K562 (cell line): ENCODE data around the gene SNRPD2. TPM values are rescaled to one million over a fixed set of nuclear protein-coding genes. Genes with fewer than 3 reads are reported as not detected.

Experiments used
- AFF1 ChIP-seq, 2 experiments: fragments of 450-650 bp; IDR thresholded peaks; 2 replicates each; pipeline ENCODE4 v1.6.1; 2018; ENCODE audit warnings: mild to moderate bottlenecking in 2 of 2, low read depth in 1 of 2; ENCODE audit not compliant: partially characterized antibody in 2 of 2
- CEBPZ ChIP-seq: fragments of 150-350 bp; IDR thresholded peaks from 2 replicates; pipeline ENCODE4 v1.6.1; 2014; ENCODE audit warnings: low read depth, mild to moderate bottlenecking, low read length, borderline replicate concordance
- E2F4 ChIP-seq: sonication (generic); formaldehyde crosslinking; IDR thresholded peaks from 2 replicates; pipeline ENCODE4 v1.8.0; 2022; ENCODE audit warnings: mild to moderate bottlenecking, low read depth, missing genetic modification reagents
- E4F1 ChIP-seq: fragments of 250-450 bp; sonication (Bioruptor Pico); IDR thresholded peaks from 2 replicates; pipeline ENCODE4 v1.5.0; 2021; ENCODE audit warnings: mild to moderate bottlenecking, borderline replicate concordance
- L3MBTL2 ChIP-seq: fragments of 450-650 bp; IDR thresholded peaks from 2 replicates; pipeline ENCODE4 v1.6.1; 2016; ENCODE audit warnings: mild to moderate bottlenecking, moderate library complexity
- LCOR ChIP-seq: sonication (generic); formaldehyde crosslinking; IDR thresholded peaks from 2 replicates; pipeline ENCODE4 v1.8.0; 2022; ENCODE audit warnings: mild to moderate bottlenecking, missing genetic modification reagents
- RNF2 ChIP-seq: sonication (generic); IDR thresholded peaks from 2 replicates; pipeline ENCODE4 v1.6.1; 2016
- SREBF1 ChIP-seq: fragments of 150-350 bp; IDR thresholded peaks from 2 replicates; pipeline ENCODE4 v1.6.1; 2014; ENCODE audit warnings: antibody characterized with exemption, low read depth, low read length, borderline replicate concordance
- SREBF2 ChIP-seq: sonication (generic); formaldehyde crosslinking; IDR thresholded peaks from 2 replicates; pipeline ENCODE4 v1.4.0; 2020; ENCODE audit warnings: mild to moderate bottlenecking, missing genetic modification reagents
- ZKSCAN3 ChIP-seq: fragments of 250-450 bp; sonication (Bioruptor Pico); IDR thresholded peaks from 2 replicates; pipeline ENCODE4 v1.4.0; 2020
- ZNF12 ChIP-seq: sonication (generic); formaldehyde crosslinking; IDR thresholded peaks from 2 replicates; pipeline ENCODE4 v1.4.0; 2020; ENCODE audit warnings: mild to moderate bottlenecking, missing genetic modification reagents
- ZNF23 ChIP-seq: fragments of 250-450 bp; sonication (Bioruptor Pico); IDR thresholded peaks from 2 replicates; pipeline ENCODE4 v1.4.0; 2020; ENCODE audit warnings: mild to moderate bottlenecking
- ZNF253 ChIP-seq: fragments of 250-450 bp; sonication (Bioruptor Pico); conservative IDR thresholded peaks from 2 replicates; pipeline ENCODE4 v1.6.1; 2021; ENCODE audit warnings: mild to moderate bottlenecking
- ZNF75A ChIP-seq: fragments of 450-650 bp; formaldehyde crosslinking; IDR thresholded peaks from 2 replicates; pipeline ENCODE4 v1.4.0; 2020; ENCODE audit warnings: mild to moderate bottlenecking
- polyA plus RNA-seq, 8 experiments: library from polyadenylated mRNA; depleted of rRNA in 4 of 8; stranded (reverse) in 5 of 8; unstranded in 3 of 8; fragments of >200 nt; fragmentation: Nextera tagmentation in 2 of 8; fragmentation: Illumina TruSeq in 1 of 8; extraction: Ambion mirVana in 2 of 8; extraction: Trizol in 1 of 8; gene quantifications; 2 replicates each; pipeline versions ENCODE4 v1.2.1 to v1.2.3, GENCODE V29; 2011 to 2014; ENCODE audit warnings: inconsistent platforms in 1 of 8, missing spikeins in 1 of 8
- total RNA-seq, 7 experiments: library from RNA; depleted of rRNA in 6 of 7; stranded (reverse); fragments of >200 nt in 6 of 7; fragmentation: Illumina TruSeq in 2 of 7; extraction: Trizol in 2 of 7; gene quantifications; 2 replicates each; pipeline versions ENCODE4 v1.2.1 to v1.2.3, GENCODE V29; 2011 to 2021; ENCODE audit warnings: low replicate concordance in 1 of 7
- TF ChIP-seq, protein P1 (sequence below): sonication (generic); formaldehyde crosslinking; IDR thresholded peaks from 2 replicates; pipeline ENCODE4 v1.8.0; 2022; ENCODE audit warnings: missing genetic modification reagents, mild to moderate bottlenecking, moderate library complexity, borderline replicate concordance

Gene SNRPD2
- total and polyA plus RNA-seq, 9 of the 15 experiments (the other 6 are each of a cell fraction or from before 2014, with no cell fraction given) = 728 to 4,411 (median 1,029) TPM

- TF ChIP-seq, protein P1, sequence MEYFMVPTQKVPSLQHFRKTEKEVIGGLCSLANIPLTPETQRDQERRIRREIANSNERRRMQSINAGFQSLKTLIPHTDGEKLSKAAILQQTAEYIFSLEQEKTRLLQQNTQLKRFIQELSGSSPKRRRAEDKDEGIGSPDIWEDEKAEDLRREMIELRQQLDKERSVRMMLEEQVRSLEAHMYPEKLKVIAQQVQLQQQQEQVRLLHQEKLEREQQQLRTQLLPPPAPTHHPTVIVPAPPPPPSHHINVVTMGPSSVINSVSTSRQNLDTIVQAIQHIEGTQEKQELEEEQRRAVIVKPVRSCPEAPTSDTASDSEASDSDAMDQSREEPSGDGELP (CRISPR knock-in tag) = peak; percentile 91
- TF ChIP-seq SREBF1 (no peak), ZNF12 (CRISPR knock-in tag) (no peak), L3MBTL2 (no peak), CEBPZ (no peak), ZNF23 (CRISPR knock-in tag) (no peak), ZKSCAN3 (CRISPR knock-in tag) (no peak), RNF2 (no peak), E2F4 (CRISPR knock-in tag) (no peak), AFF1 (IDR thresholded peaks at IDR 0.05; ENCODE audit: low read depth in 1 of 2, partially characterized antibody in 2 of 2) (no peak), ZNF253 (CRISPR knock-in tag) (no peak), E4F1 (no peak), LCOR (CRISPR knock-in tag) (no peak; the same call in 1 of the 2 replicates), ZNF75A (no peak), SREBF2 (CRISPR knock-in tag) (no peak)
Observed at GRCh38 chr19:45643024-45643926, 48.5 kb downstream of the SNRPD2 start (continued).
